H9 (cell line): Measurements from ENCODE around the gene SPR. TPM values are rescaled to one million over a fixed set of nuclear protein-coding genes. Genes with fewer than 3 reads are reported as not detected.

ENCODE experiments used
- DNase-seq: peaks from one replicate; pipeline ENCODE4 v3.0.0-alpha.2; 2017
- H2AFZ ChIP-seq: one replicate; pipeline ENCODE4 v1.6.1; 2013; ENCODE audit warnings: mild to moderate bottlenecking, low read length, control low read depth, moderate library complexity
- H2AK5ac ChIP-seq: 2 replicates; pipeline ENCODE4 v1.6.1; 2013; ENCODE audit warnings: low read length, control low read depth, mixed read lengths; ENCODE audit not compliant: insufficient read length
- H2BK120ac ChIP-seq: one replicate; pipeline ENCODE4 v1.6.1; 2013; ENCODE audit warnings: low read depth, mild to moderate bottlenecking, low read length, control low read depth, inconsistent platforms; ENCODE audit not compliant: poor library complexity, severe bottlenecking
- H2BK12ac ChIP-seq: 2 replicates; pipeline ENCODE4 v1.6.1; 2013; ENCODE audit warnings: low read length, control low read depth, mixed read lengths, low read depth; ENCODE audit not compliant: insufficient read length
- H2BK15ac ChIP-seq: 2 replicates; pipeline ENCODE4 v1.6.1; 2013; ENCODE audit warnings: low read depth, low read length, control low read depth
- H2BK20ac ChIP-seq: one replicate; pipeline ENCODE4 v1.6.1; 2013; ENCODE audit warnings: low read depth, mild to moderate bottlenecking, low read length, control low read depth, inconsistent platforms; ENCODE audit not compliant: poor library complexity, severe bottlenecking
- H2BK5ac ChIP-seq: 2 replicates; pipeline ENCODE4 v1.6.1; 2013; ENCODE audit warnings: low read length, control low read depth, mixed read lengths; ENCODE audit not compliant: insufficient read length
- H3K14ac ChIP-seq: 2 replicates; pipeline ENCODE4 v1.6.1; 2013; ENCODE audit warnings: low read length, control low read depth; ENCODE audit not compliant: insufficient read depth
- H3K18ac ChIP-seq: 2 replicates; pipeline ENCODE4 v1.6.1; 2013; ENCODE audit warnings: low read depth, mild to moderate bottlenecking, mixed read lengths, low read length, control low read depth; ENCODE audit not compliant: insufficient read length
- H3K23ac ChIP-seq: 2 replicates; pipeline ENCODE4 v1.6.1; 2013; ENCODE audit warnings: low read length, control low read depth, mixed read lengths, low read depth; ENCODE audit not compliant: insufficient read length
- H3K23me2 ChIP-seq: 2 replicates; pipeline ENCODE4 v1.6.1; 2013; ENCODE audit warnings: low read depth, mild to moderate bottlenecking, mixed read lengths, low read length, control low read depth; ENCODE audit not compliant: insufficient read length, poor library complexity, severe bottlenecking
- H3K27ac ChIP-seq: 2 replicates; pipeline ENCODE4 v1.5.1; 2013; ENCODE audit warnings: low read length, control low read depth, mixed read lengths, low read depth; ENCODE audit not compliant: insufficient read length
- H3K27me3 ChIP-seq: 2 replicates; pipeline ENCODE4 v1.6.1; 2013; ENCODE audit warnings: low read length, control low read depth, inconsistent platforms; ENCODE audit not compliant: insufficient read depth
- H3K4ac ChIP-seq: 2 replicates; pipeline ENCODE4 v1.6.1; 2013; ENCODE audit warnings: low read depth, mild to moderate bottlenecking, control low read depth, inconsistent platforms, low read length, moderate library complexity
- H3K4me1 ChIP-seq: 2 replicates; pipeline ENCODE4 v1.6.1; 2013; ENCODE audit warnings: low read length, control low read depth, inconsistent platforms; ENCODE audit not compliant: insufficient read depth
- H3K4me2 ChIP-seq: 2 replicates; pipeline ENCODE4 v1.6.1; 2013; ENCODE audit warnings: low read length, control low read depth, mixed read lengths; ENCODE audit not compliant: insufficient read length, insufficient read depth
- H3K56ac ChIP-seq: 2 replicates; pipeline ENCODE4 v1.6.1; 2013; ENCODE audit warnings: low read depth, mild to moderate bottlenecking, mixed read lengths, low read length, control low read depth; ENCODE audit not compliant: insufficient read length
- H3K79me1 ChIP-seq: 2 replicates; pipeline ENCODE4 v1.6.1; 2013; ENCODE audit warnings: low read depth, mild to moderate bottlenecking, moderate library complexity, low read length, control low read depth, inconsistent platforms; ENCODE audit not compliant: insufficient read depth, poor library complexity, severe bottlenecking
- H3K79me2 ChIP-seq: 2 replicates; pipeline ENCODE4 v1.6.1; 2013; ENCODE audit warnings: low read length, control low read depth, inconsistent platforms; ENCODE audit not compliant: insufficient read depth
- H3K9ac ChIP-seq: 2 replicates; pipeline ENCODE4 v1.6.1; 2013; ENCODE audit warnings: low read length, control low read depth, mixed read lengths; ENCODE audit not compliant: insufficient read length; ENCODE audit errors: extremely low read depth
- H3K9me3 ChIP-seq: one replicate; pipeline ENCODE4 v1.6.1; 2013; ENCODE audit warnings: low read depth, low read length, inconsistent platforms; ENCODE audit not compliant: control insufficient read depth
- H3T11ph ChIP-seq: one replicate; pipeline ENCODE4 v1.6.1; 2013; ENCODE audit warnings: mild to moderate bottlenecking, low read length, control low read depth, inconsistent platforms
- H4K20me1 ChIP-seq: one replicate; pipeline ENCODE4 v1.6.1; 2013; ENCODE audit not compliant: control insufficient read depth, insufficient read length, insufficient read depth
- H4K5ac ChIP-seq: 2 replicates; pipeline ENCODE4 v1.6.1; 2013; ENCODE audit warnings: low read depth, mild to moderate bottlenecking, mixed read lengths, low read length, control low read depth; ENCODE audit not compliant: insufficient read length
- H4K8ac ChIP-seq: replicated peaks from 2 replicates; pipeline ENCODE4 v1.6.1; 2013; ENCODE audit warnings: low read length, control low read depth, mixed read lengths, low read depth; ENCODE audit not compliant: insufficient read length
- H4K91ac ChIP-seq: 2 replicates; pipeline ENCODE4 v1.6.1; 2013; ENCODE audit warnings: low read depth, mild to moderate bottlenecking, moderate library complexity, mixed read lengths, low read length, control low read depth; ENCODE audit not compliant: insufficient read length
- H3K27ac Mint-ChIP-seq, 3 experiments: 2 replicates in 2 of 3; 3 replicates in 1 of 3; pipeline ENCODE4 v1.8.0; 2020 to 2021; ENCODE audit warnings: mixed read lengths in 3 of 3, mild to moderate bottlenecking in 1 of 3, moderate library complexity in 1 of 3
- H3K27me3 Mint-ChIP-seq: 2 replicates; pipeline ENCODE4 v1.8.0; 2021; ENCODE audit warnings: low read depth, mild to moderate bottlenecking, moderate library complexity, mixed read lengths
- H3K36me3 Mint-ChIP-seq, 3 experiments: 2 replicates in 2 of 3; 3 replicates in 1 of 3; pipeline ENCODE4 v1.8.0; 2020 to 2021; ENCODE audit warnings: low read depth in 3 of 3, mixed read lengths in 3 of 3; ENCODE audit not compliant: insufficient read depth in 1 of 3
- H3K4me1 Mint-ChIP-seq, 2 experiments: 2 replicates each; pipeline ENCODE4 v1.8.0; 2020; ENCODE audit warnings: mixed read lengths in 2 of 2
- H3K4me3 Mint-ChIP-seq, 2 experiments: 2 replicates in 1 of 2; 3 replicates in 1 of 2; pipeline ENCODE4 v1.8.0; 2020 to 2021; ENCODE audit warnings: mild to moderate bottlenecking in 2 of 2, mixed read lengths in 2 of 2, moderate library complexity in 1 of 2
- H3K9me3 Mint-ChIP-seq, 2 experiments: 2 replicates in 1 of 2; 3 replicates in 1 of 2; pipeline ENCODE4 v1.8.0; 2020; ENCODE audit warnings: mild to moderate bottlenecking in 2 of 2, mixed read lengths in 2 of 2, moderate library complexity in 1 of 2
- CTCF ChIP-seq: fragments of 200-600 bp; sonication (generic); conservative IDR thresholded peaks from 3 replicates; pipeline ENCODE4 v1.8.0; 2021; ENCODE audit warnings: antibody characterized with exemption, mild to moderate bottlenecking
- WGBS: extraction: QIAGEN DNeasy Blood & Tissue Kit; methylation state at CpG from one replicate; pipeline ENCODE4 v1.1.7; 2013; ENCODE audit warnings: missing lambda C conversion rate, low lambda C conversion rate, mixed read lengths; ENCODE audit not compliant: insufficient read length; ENCODE audit errors: extremely low coverage; 5-methylcytosine and 5-hydroxymethylcytosine counted together
- total RNA-seq: library from RNA; stranded (reverse); gene quantifications from 2 replicates; pipeline ENCODE4 v1.2.1, GENCODE V29; 2021

Gene SPR
- total RNA-seq, 1 experiment from 2014 or later = 7.3 TPM

GRCh38 chr2:72938455-72938854 is 51.2 kb downstream of the SPR start:
- no peak overlapping the region for H3K27ac Mint-ChIP-seq

More at GRCh38 chr2:72938455-72938854, 51.2 kb downstream of the SPR start:
- no peak overlapping the region for H3K4me3 Mint-ChIP-seq
- Histone ChIP-seq H3K9ac (no peak overlapping the region), H4K8ac (no peak overlapping the region), H2BK5ac (no peak overlapping the region), H2BK120ac (no peak overlapping the region), H2BK15ac (no peak overlapping the region), H3K14ac (no peak overlapping the region), H3K23ac (no peak overlapping the region), H4K20me1 (no peaks in the 10 kb centered on the region), H4K91ac (no peak overlapping the region), H2AFZ (no peak overlapping the region), H3K56ac (no peak overlapping the region), H2BK20ac (no peak overlapping the region), H2BK12ac (no peak overlapping the region), H2AK5ac (no peak overlapping the region), H3K23me2 (peaks cover 2% of the 10 kb centered on the region), H3K4me2 (no peak overlapping the region), H3K18ac (no peak overlapping the region), H3K4me1 (peaks cover 3% of the 10 kb centered on the region; the same call in 1 of the 2 replicates), H3K27me3 (no peaks in the 10 kb centered on the region; the same call in 1 of the 2 replicates), H3K79me1 (no peaks in the 10 kb centered on the region), H3K4ac (no peak overlapping the region), H3K27ac (no peak overlapping the region), H3K9me3 (no peaks in the 10 kb centered on the region), H3K79me2 (no peaks in the 10 kb centered on the region), H4K5ac (no peak overlapping the region), H3T11ph (no peak overlapping the region)
- H3K27me3 Mint-ChIP-seq = peaks cover 45% of the 10 kb centered on the region
- no peak for DNase-seq
- no CpG with 5 or more reads among the region's 5 CpGs for WGBS
- no peaks in the 10 kb centered on the region for H3K9me3 Mint-ChIP-seq
- H3K4me1 Mint-ChIP-seq = peaks cover 41 to 61% of the 10 kb centered on the region in 2 experiments
- H3K36me3 Mint-ChIP-seq = peaks cover 5 to 8% (median 8%) of the 10 kb centered on the region in 3 experiments; a peak in 6 of 7 replicates
- TF ChIP-seq CTCF = no peak
